Posterior cingulate gyrus (tissue), 11 donors: Measurements from ENCODE around the gene RASSF5.

Source experiments
- DNase-seq, 10 donors: peaks; one replicate each; pipeline versions ENCODE4 v3.0.0 to v3.0.0-alpha.2; 2020 to 2021; ENCODE audit warnings: mixed read lengths in 3 of 10
- intact Hi-C: fragments of 100-400 bp; cut with DNase I; formaldehyde crosslinking; loops from one replicate; pipeline ENCODE4 v1.15.1; 2023

RASSF5 gene

DNA sequence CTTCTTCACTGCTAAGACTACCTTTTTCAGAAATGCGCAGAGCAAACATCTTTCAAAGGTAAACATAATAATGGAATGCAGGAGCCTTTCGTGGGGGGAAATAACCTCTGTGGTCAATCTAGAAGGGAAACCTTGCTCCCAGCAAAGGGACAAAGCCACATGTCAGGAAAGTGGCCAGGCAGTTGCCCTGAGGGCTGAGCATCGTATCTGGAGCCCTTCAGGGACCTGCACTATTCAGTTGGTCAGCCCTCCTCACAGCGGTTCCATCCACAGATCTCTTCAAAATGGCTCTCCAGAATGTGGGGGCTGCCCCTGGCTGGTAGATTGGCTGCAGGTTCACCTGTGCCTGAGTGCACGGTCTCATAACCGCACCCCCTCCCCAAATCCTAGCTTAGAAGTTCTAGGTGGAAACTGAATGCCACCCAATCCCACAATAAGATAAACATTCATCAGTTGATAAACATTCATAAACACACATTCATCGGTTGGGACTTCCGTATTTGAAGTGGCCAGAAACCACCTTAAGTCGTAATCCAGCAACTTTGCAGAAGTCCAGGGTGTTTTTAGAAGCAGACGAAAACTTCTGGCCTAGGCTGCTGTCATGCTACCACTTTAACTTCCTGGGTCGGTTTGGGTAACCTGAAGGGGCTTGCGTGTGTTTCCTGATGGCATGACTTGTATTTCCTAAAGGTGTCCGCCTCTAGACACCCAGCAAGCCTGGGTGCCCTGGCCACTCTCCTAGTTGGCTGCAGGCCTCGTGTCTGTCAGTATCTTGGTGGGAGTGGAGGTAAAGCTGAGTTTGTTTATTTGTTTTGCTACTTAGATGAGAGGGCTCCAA, 50.5 kb downstream of the RASSF5 start:
- DNase-seq, result peak in 1 of 10 donors; percentile 72
- intact Hi-C loops, result loop anchor here (10.0 kb wide), 1 partner anchor 53 kb away; the partner anchor contains the start of gene RASSF5

DNA sequence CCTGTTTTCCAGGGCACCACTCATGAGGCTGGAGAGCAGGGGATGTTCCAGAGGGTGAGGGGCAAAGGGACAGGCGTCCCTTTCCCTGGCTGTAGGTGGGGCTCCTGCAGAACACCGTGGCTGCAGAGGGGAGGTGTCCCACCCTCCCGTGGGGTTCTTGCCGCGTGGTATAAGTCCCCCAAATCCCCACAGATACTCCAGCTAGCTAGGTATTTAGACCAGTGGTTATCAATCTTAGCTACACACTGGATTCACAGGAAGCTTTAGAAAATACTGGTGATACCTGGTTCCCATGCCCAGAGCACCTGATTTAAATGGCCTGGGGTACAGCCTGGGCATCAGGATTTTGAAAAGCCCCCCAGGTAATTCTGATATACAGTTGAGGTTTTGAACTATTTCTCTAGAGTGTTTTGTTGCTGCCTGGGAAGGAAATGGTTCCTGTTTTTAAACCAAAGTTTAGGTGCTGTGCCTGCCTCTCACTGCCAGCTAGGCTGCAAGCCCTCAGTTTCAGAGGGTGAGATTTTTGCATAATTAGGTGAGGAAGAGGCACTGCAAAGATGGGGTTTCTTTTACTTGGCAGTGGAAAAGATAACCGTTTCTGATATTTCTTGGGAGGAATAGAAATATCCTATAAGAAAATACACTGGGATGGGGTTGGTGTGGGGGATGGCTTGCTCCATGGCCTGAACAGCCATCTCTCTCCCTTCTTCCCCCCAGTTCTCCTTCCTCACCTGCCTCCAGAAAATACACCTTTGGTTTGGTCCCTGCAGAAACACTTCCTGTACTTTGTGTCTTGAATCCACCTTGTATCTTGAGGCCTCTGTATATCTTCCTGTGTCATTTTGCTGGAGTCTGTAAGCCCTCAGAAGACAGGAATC, 51.7 kb downstream of the RASSF5 start:
- intact Hi-C loops, result loop anchor here (10.0 kb wide), 1 partner anchor 54 kb away; the partner anchor contains the start of gene RASSF5
- DNase-seq, result peak in 1 of 10 donors; percentile 45

DNA sequence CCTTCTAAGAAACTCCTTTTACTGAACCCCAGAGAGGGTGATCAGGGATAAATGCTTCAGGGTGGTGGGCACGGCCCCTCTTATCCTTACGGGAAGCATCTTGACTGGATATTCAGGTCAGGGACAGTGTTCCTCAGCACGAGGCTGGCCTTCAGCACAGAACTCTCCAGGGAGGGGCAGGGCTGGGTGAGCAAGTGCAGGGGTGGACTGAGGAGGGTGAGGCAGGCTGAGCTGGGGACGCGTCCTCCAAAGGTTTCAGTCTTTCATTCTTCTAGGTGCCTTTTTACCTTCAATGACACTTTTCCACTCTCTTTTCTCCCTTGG, 52.3 kb downstream of the RASSF5 start:
- DNase-seq, result peak in 1 of 10 donors; percentile 44
- intact Hi-C loops, result loop anchor here (10.0 kb wide), 1 partner anchor 55 kb away; the partner anchor contains the start of gene RASSF5

DNA sequence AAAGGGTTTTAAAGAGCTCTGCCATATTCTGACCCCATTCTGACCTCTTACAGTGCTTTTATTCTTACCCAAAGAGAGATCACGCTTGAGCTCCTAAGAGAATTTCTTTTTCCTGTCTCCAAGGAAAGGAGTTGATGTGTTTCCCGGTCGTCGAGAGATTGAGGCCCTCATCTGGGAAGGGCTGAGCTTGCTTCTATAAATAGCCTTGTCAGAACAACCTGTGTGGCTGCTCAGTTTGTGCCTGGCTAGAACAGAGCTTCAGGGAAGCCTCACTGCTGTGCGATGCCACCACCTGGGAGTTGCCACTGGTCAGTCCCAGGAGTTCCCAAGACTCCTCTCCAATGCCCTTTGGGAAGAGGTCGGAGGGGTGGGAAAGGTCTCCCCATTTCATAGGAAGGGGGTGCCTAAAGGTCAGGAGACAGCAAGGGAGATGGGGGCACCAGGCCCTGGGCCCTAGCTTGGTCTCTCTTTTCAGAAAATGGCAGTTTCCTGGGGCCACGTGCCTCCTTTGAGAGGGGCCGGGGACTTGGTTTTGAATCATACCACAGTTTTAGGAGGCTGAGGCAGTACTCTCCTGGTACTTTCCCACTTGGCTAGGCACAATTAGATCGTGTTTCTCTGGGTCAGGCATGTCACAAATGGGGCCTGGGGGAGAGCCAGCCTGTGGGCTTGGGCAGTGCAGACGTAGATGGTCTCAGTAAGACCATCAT, 52.8 kb downstream of the RASSF5 start:
- DNase-seq, result peak in 1 of 10 donors; percentile 70
- intact Hi-C loops, result no loop called here

DNA sequence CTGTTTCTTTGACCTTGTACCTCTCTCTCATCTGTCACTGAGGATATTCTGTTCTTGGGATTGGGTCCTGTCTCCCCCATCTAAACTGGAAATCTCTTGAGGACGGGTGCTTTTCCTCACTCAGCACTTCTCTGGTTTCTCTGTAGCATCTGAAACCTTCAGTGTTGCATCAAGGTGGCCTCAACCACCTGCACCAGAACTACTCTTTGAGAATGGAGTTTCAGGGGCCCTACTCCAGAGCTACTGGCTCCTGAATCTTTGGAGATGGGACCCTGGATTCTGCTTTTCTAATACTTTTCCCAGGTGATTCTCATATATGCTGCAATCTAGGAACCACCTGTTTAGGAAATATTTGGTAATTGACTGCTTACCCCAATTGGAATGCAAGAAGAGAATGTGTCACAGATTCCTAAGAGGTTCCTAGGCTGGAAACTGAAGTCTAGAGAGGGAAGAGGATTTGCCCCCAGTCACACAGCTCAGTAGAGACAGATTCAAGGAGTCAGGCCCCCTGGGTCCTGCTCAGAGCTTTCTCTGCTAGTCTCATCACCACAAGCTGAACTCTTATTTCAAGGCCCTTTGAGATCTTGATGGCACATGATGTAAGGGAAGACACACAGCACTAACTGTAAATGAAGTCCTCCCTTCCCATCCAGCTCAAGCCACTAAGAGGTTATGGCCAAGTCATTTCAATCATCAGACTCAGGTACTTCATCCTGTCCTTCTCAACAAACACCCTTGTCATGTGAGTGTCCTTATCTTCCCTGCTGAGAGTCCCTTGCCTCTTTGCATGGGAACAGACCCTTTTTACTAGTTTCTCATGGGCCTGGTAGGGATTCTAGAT, 56.3 kb downstream of the RASSF5 start:
- intact Hi-C loops, result no loop called here
- peak in 1 of 10 donors; percentile 24 for DNase-seq

DNA sequence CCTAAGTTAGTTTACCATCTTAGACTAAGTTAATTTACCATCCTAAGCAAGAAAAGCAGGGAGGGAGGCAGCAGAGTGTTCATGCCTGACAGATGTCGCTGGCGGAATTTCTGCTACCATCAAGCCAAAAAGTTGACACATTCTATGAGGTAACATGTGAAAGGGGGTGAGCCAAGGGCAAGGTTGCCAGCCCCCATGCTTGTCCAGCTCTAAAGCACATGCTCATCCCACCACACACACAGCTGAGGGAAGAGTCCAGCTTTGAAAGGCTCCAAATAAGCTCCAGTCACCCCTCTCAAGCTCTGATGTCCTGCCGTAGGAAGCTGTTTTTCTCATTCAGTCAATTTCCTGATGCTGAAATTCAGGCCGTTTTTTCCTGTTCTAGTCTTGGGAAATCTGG, 58.7 kb downstream of the RASSF5 start:
- peak in 1 of 10 donors; percentile 50 for DNase-seq
- intact Hi-C loops, result no loop called here

DNA sequence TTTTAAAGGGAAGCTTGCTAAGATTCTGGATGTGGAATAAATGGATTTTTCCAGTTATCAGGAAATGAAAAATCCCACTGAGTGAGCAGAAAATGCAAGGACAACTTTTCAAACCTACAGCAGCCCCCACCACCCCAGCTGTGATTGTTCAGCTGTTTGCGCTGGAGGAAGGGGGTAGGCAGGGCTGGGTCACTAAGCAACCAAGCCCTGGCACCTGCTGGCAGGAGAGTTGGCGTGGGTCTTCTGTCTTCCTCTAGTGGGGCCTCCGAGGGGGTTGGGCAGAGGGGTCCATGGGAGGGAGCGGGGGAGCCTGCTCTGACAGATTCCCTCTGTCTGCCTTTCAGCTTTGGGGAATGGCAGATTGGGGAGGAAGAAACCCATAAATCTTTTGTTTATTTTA, 59.7 kb downstream of the RASSF5 start:
- intact Hi-C loops, result no loop called here

DNA sequence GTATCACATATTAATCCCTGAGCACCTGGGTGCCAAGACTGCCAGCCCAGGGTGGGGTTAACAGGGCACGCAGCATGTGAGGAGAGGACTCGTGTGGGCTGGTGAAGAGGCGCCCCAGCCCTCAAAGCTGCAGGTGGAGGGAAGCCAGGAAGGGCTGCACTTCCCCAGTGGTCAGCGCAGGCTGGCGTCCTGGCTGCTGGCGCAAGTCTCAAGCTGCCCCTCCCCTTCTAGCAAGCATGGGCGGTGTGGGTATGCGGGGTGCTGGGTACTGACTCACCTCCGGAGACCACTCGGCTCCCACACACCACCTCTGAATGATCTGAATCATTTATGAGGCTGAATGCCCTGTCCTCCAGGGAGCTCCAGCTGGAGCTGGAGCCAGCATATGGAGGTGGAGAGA, 60.9 kb downstream of the RASSF5 start:
- DNase-seq, result peak in 1 of 10 donors; percentile 63
- intact Hi-C loops, result no loop called here

More for the DNA sequence above, 59.7 kb downstream of the RASSF5 start:
- peak in 1 of 10 donors; percentile 30 for DNase-seq

DNA sequence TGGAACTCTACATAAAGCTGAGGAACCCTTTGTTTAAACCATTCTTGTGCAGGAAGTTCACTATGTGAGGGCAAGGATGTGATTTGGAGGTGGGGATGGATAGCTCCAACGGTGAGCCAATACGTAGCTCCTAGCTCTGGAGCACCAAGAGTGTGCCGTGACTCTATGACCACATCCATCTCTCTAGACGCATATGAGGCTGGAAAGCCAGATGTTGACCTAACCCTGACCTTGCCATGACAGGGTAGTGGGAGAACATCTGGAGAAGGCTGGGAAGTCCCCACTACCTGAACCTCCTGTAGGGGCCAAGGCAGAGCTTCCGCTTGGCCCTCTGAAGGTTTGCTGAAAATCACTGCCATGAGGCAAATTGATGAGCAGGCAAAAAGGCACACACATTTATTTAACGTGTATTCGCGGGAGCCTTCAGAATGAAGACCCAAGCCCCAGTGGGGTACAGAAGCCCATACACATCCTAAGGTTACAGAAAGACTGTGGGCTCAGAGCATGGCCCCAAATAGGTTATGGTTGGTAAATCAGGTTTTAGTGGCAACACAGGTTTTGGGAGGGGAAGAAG, 61.5 kb downstream of the RASSF5 start:
- peak in 1 of 10 donors; percentile 21 for DNase-seq
- intact Hi-C loops, result no loop called here

DNA sequence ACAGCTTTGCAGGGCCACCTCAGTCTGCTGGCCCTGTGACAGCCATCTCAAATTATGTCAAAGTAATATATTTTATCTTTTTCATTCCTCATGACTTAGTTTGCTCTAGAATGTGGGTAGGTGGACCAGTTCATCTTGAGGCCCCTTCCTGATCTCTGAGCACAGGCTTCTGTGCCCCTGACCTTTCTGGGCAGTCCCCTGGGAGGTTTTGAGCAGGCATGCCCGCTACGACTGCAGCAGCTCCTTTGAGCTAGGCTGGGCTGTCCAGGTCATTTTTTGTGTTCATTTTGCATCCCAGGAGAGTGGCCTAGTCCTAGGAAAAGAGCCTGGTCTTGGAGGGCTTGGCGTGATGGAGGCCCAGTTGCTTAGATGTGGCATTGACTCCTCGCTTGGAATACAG, 62.2 kb downstream of the RASSF5 start:
- DNase-seq, result peak in 1 of 10 donors; percentile 36
- intact Hi-C loops, result no loop called here

DNA sequence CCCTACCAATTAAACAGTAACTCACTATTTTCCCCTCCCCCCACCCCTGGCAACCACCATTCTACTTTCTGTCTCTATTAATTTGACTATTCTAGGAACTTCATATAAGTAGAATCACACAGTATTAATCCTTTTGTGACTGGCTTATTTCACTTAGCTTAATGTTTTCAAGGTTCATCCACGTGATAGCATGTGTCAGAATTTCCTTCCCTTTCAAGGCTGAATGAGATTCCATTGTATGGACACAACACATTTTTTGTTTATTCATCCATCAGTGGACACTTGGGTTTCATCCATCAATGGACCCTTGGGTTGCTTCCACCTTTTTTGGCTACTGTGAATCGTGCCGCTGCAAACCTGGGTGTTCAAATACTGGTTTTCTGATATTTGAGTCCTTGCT, 63.2 kb downstream of the RASSF5 start:
- no peak for DNase-seq
- intact Hi-C loops, result no loop called here

DNA sequence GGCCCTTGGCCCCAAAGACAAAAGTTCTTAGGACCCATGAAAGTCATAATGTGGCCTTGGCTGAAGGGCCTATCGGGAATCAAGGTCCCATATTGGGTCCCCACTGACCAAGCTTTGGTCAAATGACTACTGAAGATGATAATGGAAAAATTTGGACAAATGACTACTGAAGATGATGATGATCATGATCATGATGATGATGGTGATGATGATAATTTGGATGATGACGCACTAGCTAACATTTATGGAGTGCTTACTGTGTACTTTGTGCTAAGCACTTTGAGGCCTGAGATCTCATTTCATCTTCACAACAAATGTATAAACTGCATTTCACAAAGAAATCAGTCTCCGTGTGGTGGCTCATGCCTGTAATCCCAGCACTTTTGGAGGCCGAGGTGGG, 65.5 kb downstream of the RASSF5 start:
- intact Hi-C loops, result no loop called here
- DNase-seq, result no peak

DNA sequence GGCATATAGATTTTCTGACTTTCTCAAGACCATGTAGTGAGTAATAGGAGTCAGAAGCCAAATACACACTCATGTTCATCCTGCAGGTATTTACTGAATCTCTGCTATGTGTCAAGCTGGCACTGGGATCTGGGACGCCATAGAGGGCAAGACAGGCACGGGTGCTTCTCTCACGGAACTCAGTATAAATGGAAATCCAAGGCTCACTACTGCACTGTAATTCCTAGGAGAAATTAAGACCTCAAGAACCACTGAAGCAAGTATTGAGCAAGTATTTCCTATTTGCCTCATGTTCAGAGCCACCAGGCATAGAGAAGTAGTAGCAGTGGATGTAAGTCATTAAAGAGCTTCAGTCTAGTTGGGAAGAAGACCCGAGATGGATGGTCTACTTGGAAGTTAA, 66.0 kb downstream of the RASSF5 start:
- intact Hi-C loops, result no loop called here
- DNase-seq, result peak in 1 of 10 donors; percentile 43

DNA sequence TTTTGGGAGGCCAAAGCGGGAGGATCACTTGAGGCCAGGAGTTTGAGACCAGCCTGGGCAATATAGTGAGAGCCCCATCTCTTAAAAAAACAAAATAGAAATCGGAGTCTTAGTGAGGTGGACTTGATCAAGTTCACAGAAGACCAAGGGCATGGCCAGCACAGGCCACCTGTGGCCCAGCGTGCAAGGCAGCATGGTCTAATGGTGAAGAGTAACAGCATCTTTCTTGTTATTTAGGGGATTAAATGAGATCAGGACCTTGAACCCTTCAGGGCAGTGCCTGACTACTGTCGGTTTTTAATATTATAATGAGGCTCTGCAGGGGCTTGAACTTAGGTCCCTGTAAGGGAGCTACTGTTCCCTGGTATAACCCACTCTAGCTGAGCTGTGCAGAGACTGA, 66.4 kb downstream of the RASSF5 start:
- DNase-seq, result peak in 1 of 10 donors; percentile 58
- intact Hi-C loops, result no loop called here

DNA sequence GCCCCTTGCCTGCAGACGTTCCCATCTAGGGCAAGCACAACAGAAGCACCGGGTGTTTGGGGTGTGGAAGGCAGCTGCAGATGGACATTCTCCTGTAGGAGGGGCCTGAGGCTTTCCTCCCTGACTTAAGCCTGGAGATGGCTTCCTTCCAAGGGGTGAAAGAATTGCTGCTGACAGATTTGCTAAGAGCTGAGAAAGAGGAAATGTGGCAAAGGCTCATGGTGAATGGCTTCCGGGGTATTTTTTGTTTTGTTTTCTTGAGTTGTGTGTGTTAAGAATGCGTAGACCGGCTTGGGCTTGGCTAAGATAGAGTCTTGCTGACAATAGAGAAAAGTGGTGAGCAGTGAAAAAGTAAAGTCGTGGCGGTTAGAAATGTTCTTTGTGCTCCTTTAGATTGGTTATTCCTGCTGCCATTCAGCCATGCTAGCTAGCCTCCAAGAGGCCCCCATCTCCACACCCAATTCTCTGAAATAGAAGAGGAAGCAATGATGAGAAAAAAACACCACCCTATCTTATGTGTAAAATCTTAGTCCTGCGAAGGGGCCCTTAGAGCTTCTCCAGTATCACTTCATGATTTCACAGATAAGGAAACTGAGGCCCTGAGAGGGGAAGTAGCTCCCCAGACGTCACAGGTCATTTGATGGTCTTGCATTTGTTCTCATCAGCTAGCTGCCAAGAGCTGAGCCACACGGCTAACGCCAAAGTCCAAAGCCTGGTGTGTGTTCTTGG, 68.0 kb downstream of the RASSF5 start:
- DNase-seq, result peak in 1 of 10 donors; percentile 72

DNA sequence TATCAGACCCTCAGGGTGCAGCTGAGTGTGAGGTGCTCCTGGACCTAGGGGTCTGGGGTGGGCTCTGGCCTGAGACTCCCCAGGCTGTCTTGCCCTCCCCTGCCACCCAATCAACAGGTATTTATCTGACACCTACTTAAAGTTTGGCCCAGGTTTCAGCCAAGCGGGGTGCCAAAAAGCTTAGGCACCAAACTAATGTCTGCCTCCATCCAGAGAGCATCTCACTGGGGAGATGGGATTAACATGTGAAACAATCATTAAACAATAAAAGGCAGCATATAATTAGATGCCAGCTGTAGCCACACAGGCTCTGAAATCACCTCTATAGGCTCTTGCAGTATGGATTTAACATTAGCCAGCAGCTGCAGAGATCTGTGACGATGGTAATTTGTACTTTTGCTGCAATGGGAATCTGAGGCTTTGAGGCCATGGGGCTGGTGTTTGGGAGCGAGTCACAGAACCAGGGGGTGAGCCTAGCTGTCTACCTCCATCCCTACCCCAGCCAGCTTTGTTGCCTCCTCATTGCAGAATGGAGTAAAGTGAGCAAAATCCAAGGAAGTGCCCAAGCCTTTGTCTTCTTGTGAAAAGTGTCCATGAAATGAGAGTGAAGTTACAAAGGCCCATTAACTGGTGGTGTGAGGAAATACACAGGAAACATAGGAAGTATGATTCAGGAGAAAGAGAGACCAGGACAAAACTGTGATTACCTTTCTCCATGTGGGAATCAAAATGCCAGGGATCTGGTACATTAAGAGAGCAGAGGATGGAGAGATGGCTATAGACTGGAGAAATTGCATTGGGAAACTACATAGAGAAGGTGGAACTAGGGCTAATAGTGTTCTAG, 68.8 kb downstream of the RASSF5 start:
- peak in 1 of 10 donors; percentile 45 for DNase-seq
- intact Hi-C loops, result no loop called here

More for the DNA sequence above, 68.0 kb downstream of the RASSF5 start:
- intact Hi-C loops, result no loop called here

DNA sequence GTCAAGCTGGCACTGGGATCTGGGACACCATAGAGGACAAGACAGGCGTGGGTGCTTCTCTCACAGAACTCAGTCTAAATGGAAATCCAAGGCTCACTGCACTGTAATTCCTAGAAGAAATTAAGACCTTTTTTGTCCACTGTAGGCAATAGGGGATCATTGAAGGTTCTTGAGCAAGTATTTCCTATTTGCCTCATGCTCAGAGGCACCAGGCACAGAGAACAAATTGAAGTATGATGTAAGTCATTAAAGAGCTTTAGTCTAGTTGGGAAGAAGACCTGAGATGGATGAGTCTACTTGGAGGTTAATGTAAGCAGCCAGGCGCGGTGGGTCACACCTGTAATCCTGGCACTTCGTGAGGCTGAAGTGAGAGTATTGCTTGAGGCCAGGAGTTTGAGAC, 70.3 kb downstream of the RASSF5 start:
- DNase-seq, result peak in 1 of 10 donors; percentile 24
- intact Hi-C loops, result no loop called here
